HG02759 (cell line): ENCODE results near the gene CBLIF.
"Not testable (repeated sequence)": the region's sequence is repeated elsewhere in the genome, so short reads cannot be mapped to it uniquely, and the experiment has no call there.

Experiments used
- ATAC-seq: cut with Tn5 transposase; IDR thresholded peaks from one replicate; pipeline ENCODE4 v1.9.1; 2021; ENCODE audit warnings: mild to moderate bottlenecking, moderate library complexity; ENCODE audit not compliant: unreplicated experiment

Gene CBLIF

DNA sequence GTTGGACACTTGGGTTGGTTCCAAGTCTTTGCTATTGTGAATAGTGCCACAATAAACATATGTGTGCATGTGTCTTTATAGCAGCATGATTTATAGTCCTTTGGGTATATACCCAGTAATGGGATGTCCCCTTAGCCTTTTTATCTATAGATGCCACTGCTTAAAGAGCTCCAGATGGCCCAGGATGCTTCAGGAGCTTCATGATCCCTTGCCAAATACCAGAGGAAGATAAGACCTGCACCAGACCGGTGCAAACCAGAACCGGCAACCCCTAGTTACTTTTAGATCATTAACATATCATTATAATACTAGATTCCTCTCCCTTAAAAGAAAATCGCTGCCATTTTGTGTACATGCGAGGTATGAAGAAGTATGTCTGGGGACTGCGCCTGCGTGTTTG lies 3.1 kb upstream of the CBLIF start:
- ATAC-seq, result not testable (repeated sequence)

DNA sequence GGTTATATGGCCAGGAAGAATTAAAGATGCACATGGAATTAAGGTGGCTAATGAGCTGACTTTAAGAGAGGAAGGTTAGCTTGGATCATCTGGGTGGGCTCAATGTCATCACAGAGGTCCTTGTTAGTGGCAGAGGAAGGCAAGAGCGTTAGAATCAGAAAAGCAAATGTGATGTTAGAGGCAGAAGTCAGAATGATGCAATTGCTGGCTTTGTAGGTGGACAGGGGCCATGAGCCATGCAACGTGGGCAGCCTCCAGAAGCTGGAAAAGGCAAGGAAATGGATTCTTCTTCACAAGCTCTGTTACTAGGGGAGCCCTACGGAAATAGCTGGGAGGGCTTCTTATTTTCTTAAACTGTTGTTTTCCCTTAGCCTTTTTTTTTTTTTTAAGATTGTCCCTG lies 2.3 kb upstream of the CBLIF start:
- no peak for ATAC-seq

DNA sequence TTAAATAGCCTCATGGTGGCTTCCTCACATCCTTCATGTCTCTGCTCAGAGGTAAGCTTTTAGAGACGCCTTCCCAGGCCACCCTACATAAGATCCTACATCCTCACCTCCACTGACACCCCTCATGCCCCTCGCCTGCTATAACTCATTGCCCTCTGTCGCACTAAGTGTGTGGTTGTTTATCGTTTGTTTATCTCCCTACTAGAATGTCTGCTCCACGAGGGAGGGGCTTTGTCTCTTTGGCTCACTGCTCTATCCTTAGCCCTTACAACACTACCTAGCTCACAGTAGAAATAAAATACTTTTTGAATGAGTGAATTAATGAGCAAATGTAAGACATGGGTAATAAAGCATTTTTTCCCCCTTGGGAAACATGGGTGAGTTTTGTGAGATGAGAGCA lies 1.3 kb upstream of the CBLIF start:
- no peak for ATAC-seq

DNA sequence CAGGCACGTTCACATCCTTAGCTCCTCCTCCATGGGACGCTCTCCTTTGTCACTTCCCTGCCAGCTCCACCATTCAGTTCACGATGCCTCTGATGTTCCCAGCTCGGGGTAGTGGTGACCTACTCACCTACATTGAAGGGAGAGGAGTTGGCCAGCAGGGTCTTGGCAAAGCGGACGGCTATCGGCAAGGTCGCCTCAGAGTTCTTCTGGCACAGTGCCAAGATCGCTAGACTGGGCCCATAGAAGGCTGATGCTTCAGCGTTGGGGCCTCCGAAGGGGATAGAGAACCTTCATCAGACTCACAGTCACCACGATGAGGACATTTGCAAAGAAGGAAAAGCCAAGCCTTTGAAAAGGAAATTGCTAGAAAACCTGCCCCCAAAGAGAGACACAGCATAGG lies 3.0 kb downstream of the CBLIF start:
- ATAC-seq, result no peak

DNA sequence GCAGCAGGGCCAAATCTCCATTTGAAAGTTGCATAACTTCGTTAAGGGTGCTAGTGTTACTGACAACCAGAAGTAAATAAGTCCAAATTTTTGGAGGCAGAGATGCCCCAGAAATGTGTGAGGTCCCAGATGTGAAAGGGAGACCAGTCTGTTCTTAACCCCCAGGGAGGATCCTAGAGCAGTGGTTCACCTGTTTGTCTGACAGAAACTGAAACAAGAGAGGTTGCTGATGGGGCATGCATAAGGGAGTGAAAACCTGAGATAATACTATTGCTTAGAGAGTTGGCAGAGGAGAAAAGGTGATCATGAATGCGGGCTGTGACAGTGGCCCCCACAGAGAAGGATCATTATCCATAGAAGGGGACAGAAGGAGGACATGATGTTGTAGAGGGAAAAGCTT lies 3.8 kb downstream of the CBLIF start:
- peak; percentile 66 for ATAC-seq

DNA sequence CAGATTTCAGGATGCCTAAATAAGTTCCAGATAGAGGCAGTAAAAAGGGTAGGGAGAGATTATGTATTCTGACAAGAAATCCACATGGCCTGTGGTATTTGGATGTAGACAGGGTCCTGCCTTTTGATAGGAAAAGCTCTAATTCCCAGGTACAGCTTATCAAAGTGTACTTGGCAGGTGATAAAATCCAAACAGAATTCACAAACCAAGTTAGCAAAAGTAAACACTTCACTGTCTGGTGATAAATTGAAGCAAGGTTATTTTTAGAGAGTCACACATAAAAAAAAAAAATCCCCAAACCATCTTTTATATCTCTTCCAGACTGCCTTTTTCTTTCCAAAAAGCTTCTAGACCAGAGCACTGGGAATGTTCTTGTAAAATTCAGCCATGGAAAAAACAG lies 5.7 kb downstream of the CBLIF start:
- no peak for ATAC-seq

DNA sequence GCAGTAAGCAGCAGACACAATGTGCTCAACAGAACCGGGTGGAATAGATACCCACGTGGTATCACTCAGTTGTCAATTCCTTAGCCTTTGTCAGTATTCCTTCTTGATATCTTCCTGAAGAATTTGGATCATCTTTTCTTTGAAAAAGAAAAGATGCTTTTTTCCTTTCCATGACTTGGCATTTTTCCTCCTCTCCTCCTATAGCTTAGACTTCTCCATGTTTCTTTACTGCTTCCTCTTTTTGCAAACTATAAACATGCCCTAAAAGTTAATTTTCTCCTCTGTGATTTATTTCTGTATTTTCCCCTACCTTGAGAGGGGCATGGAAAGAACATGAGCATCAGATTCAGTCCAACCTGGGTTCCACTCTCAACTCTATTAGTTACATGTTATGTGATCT lies 11.7 kb downstream of the CBLIF start:
- ATAC-seq, result no peak

DNA sequence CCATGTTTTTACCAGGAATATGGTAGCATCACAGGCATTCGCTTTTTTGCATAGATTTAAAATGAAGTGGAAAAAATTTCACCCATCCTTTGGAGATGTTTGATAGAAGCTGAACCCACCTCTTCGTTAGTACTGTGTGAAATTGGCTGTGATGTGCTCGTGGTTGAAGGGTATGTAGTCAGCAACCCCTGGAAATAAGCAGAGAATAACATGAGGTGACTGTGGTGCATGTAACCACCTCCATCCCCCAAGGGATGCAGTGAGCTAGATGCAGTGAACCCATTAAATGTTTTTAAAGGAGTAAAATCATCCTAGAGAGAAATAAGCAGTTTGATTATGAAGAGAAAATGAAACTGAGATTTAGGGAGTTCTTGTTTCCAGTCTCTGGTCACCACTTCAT lies 15.9 kb downstream of the CBLIF start:
- ATAC-seq, result no peak

DNA sequence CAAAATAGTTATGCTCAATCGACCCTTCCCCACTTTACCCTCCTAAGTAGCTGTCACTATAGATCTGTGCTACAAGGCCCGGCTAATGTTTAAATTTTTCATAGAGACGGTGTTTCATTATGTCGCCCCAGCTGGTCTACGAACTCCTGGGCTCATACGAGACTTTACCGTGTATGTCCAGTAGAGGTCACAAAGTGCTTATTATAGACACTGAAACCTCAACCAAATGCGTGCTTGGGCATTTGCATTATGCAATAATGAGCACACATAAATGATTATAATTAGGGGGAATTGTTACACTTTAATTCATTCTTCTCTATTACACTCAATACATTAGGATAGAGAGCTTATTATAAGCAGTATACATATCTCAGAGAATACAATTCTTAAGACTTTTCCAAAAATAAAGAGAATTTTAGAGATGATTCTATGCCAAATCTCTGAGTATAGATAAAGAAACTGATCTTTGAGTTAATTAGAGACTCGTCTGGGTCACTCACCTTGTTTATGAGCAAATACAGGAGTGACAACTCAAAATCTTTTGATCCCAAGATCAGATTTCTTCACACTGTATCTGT lies 22.2 kb downstream of the CBLIF start:
- peak; percentile 84 for ATAC-seq

DNA sequence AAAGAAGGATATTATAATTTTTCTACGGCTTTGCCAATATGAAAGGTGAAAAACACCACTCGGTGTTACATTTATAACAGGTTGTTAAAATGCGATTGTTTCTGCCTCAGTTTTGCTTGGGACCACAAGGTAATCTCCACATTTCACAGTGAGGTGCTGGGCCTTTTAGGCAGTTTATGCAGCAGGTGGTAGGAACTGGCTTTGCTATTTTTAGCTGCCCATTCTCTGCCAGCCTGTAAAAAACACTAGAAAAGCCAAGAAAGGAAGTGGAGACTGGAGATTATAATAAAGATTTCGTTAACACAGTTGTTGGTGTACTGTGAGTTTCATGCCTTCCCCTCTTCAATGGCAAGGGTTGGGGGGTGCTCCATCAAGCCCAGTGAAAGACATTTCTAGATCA lies 26.7 kb downstream of the CBLIF start:
- no peak for ATAC-seq

DNA sequence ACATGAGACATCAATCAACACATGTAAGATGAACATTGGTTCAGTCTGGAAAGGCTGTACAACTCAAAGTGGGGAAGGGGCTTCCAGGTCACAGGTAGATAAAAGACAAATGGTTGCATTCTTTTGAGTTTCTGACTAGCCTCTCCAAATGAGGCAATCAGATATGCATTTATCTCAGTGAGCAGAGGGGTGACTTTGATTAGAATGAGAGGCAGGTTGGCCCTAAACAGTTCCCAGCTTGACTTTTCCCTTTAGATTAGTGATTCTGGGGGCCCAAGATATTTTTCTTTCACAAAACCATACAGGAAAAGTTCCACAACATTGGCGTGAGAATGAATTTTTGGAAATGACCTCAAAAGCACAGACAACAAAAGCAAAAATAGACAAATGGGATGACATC lies 28.9 kb downstream of the CBLIF start:
- ATAC-seq, result not testable (repeated sequence)

DNA sequence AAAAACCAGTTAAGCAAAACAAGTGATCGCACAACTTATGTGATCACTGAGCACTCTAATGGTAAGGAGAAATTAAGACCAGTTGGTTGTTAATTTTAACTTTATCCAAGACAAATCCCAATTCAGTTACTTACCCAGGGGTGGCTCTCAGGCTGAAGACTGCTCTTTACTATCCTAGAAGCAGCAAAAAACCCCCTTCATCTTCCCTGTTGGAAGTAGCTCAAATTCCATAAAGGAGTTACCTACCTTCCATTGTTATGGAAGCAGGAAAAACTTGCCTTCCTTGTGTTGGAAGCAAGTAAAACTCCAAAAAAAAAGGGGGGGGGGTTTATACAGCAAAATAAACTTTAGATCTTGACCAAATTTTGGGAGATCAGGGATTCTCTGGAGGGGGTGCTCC lies 29.5 kb downstream of the CBLIF start:
- no peak for ATAC-seq

DNA sequence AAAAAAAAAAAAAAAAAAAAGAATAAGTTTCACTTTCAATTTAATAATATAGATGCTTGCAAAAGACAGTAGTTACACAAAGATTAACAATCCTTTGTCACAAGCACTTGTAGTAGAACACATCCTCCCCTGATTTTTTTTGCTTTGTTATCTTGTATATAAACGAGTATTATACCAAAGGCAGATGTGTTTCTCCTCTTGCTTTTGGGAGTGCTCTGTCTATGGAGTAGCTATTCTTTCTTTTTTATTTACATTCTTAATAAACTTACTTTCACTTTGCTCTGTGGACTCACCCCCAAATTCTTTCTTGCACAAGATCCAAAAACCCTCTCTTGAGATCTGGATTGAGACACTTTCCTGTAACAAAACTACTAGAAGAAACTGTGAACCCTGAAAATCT lies 31.3 kb downstream of the CBLIF start:
- no peak for ATAC-seq

DNA sequence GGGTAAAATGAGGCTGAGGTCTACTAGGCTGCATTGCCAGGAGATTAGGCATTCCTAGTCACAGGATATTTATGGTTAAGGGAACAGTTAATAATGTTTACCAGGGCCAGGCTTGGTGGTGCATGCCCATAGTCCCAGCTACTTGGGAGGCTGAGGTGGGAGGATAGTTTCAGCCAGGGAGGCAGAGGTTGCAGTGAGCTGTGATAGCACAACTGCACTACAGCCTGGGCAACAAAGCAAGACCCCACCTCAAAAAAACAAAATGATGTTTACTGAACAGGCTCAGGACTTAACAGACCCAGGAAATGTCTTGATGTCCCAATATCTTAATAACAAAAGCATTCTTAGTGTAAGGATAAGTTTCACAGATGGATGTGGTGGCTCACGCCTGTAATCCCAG lies 31.9 kb downstream of the CBLIF start:
- no peak for ATAC-seq

DNA sequence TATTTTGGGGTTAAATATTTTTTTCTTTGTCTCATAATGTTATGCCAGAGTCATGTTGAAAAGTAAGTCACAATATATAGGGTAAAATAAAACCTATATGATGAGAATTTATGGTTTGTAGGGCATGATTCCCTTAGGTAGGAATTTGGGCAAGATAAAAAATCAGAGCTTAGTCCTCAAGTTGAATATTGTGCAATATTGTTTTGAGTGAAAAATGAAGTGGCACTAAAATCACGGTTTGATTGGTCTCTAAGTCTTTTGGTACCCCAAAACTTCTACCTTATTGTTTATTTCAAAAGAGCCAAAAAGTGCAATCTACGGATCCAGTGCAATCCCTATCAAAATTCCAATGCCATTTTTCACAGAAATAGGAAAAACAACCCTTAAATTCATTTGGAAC lies 33.1 kb downstream of the CBLIF start:
- ATAC-seq, result no peak

DNA sequence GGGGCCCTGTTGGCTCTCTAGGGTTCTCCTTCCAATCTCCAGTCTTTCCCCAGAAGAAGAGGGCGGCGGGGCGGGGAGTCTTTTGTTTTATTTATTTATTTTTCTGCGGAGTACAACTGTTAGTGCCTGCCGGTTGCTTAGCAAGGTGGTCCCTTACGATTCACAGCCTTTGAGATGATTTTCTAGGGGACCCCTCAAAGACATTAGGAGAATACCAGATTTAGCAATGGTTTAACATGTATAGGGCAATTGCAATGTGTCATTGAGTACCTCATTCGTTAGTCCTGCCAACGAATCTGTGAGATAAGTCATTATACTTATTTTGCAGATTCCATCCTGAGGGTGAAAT lies 34.4 kb downstream of the CBLIF start:
- peak; percentile 5 for ATAC-seq

DNA sequence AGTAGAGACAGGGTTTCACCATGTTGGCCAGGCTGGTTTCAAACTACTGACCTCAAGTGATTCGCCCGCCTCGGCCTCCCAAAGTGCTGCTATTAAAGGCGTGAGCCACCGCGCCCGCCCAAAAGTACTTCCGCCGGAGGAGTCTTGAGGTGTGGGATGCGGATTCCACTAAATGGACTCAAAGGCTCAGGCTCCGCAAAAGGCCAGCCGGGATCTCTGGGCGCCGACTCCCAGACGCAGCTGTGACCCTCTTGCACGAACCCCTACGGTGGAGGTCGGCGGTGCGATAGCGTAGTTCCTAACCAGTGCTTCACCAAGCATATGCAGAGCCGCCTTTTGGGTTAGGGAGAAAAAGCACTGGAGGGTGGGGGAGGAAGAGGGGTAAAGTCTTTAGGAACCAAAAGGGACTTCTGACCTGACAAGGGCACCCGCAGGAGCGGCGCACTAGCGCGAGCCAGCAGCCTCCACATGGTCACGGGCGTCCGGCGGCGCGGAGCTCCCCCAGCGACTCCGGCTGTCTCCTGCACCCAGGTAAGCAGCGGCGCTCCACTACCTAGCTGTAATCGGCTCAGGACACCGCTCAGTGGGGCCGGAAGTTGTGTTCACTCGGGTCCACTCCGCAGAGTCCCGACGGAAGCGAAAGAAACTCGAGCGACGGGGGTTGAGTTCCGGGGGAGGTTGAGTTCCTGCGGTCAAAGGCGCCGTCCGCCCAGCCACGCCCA lies 34.9 kb downstream of the CBLIF start, which contains the start of gene MRPL16:
TSS of gene MRPL16 (minus strand) at position 590 of the 722 bp plus-strand sequence. CDS start at position 470, 120 bp downstream.
- ATAC-seq, result peak; percentile 97

DNA sequence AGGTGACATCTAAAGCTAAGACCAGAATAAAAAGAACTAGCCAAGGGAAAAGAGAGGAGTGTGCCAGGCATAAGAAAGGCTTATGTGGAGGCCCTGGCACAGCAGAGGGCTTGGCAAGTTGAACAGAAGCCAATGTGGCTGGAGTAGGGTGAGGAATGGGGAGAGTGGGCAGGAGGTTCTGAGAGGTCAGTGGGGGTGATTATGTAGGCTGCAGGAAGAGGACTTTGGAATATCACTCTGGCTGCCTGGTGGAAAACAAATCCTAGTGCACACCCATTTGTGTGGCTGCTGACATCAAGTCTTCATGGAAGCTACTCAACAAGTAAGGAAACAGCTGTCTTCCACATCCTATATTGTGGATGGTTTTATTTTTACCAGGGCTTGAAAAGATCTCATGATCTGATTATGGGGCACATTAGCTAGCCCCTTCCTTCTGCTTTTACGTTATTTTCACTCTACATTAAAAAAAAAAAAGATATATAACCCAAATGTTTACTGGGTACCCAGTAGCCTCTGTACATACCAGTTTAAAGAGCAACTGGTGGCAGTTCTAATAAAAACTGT lies 38.2 kb downstream of the CBLIF start:
- no peak for ATAC-seq

DNA sequence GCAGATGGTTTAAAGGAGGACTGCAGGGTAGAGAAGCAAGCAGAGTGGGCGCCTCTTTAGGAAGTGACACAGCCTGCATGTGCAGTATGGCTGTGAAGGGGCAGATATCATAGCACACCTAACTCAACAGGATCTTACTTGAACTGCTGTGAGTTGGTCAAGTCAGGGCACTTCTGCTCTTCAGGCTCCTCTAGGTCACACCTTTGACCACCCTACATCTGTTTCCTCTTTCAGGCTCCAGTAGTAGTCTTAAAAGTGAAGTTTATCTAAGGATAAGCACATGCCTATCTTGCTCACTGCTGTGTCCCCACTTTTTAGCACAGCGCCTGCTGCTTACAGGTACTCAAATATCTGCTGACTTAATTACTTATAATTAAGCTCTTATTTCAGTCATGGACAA lies 41.2 kb downstream of the CBLIF start:
- no peak for ATAC-seq

DNA sequence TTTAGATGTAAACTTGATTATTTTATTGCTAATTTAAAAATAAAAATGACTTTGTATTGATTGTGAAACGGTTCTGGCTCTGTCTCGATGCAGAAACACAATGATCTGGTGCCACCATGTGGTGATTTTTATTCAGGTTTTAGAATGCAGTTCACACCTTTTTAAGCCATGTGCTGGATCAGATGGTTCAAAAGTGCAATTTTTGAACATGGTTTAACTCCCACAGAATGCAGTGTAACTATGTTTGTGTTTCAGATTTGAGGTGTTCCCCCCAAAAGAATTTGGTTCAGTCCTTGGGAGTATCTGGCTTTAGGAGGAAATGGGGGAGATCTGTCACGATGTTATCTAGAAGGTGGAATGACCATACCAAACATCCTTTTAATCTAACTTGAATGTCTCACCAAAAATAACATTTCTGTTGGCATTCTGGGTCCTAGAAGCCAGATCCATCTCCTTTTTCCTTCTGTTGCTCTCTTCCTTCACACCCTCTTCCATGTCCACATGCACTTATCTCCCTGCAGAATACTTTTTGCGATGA lies 42.6 kb downstream of the CBLIF start:
- ATAC-seq, result peak; percentile 71

DNA sequence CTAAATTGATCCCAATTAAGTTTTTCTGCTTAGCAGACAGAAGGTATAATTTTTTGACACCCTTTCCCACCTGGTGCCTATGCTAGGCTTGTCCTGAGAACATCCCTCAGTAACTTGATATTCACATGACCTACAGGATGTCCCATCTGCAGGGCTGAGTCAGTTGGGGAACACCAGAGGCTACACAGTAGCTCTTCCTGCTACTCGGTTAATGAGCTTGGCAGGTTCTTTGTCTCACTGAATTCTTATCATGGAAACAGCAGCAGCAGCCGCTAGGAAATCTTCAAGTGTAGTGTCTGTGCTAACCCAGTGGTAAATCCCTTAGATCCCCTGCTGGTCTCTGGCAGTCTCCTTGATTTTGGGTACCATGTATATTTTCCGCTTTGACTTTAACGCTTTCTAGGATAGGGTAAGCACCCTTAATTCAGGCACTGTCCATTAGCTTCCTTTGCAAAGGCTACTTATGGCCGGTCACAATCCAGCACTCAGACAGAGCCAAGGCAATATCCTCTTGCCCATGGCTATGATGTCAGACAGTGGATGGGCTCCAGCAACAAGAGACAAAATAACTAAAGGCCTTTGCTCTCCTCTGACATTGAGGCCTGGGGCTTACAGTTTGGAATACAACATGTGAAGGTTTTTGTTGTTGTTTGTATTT lies 43.2 kb downstream of the CBLIF start:
- ATAC-seq, result peak; percentile 19
